ENCODE data around the gene RGL4. TPM values are rescaled to one million over a fixed set of nuclear protein-coding genes. Genes with fewer than 3 reads are reported as not detected.

The RGL4 gene
- total and polyA plus RNA-seq, 11 donors: 0.21 to 0.69 (median 0.52) TPM; not detected in 6

GRCh38 chr22:23682827-23683355, 7.9 kb upstream of the RGL4 start:
- no peak for ATAC-seq
- intact Hi-C loops (cut with DNase I): loop anchor here in 1 of 10 donors (10.0 kb wide), 2 partner anchors 58 to 488 kb away; no protein-coding TSS in a partner anchor

GRCh38 chr22:23683545-23683944, 7.3 kb upstream of the RGL4 start:
- 90 to 98% (median 97%) methylated on average over 6 to 8 of the region's 8 CpGs for WGBS, 4 donors
- peaks cover 0 to 33% (median 21%) of the 10 kb centered on the region in 12 donors for H3K4me1 ChIP-seq
- intact Hi-C loops (cut with DNase I): loop anchor here in 1 of 10 donors (10.0 kb wide), 2 partner anchors 59 to 489 kb away; no protein-coding TSS in a partner anchor
- peaks cover 0 to 29% (median 10%) of the 10 kb centered on the region in 9 donors for H3K36me3 ChIP-seq
- ATAC-seq (no peak), DNase-seq (no peak)
- no peak overlapping the region for H3K27ac ChIP-seq
- H3K9me3 ChIP-seq: no peaks in the 10 kb centered on the region
- TF ChIP-seq CTCF (IDR thresholded peaks at IDR 0.05) (no peak), POLR2A (IDR thresholded peaks at IDR 0.05) (no peak)
- H3K27me3 ChIP-seq: no peaks in the 10 kb centered on the region
- no peak overlapping the region for H3K4me3 ChIP-seq

More at GRCh38 chr22:23682827-23683355, 7.9 kb upstream of the RGL4 start:
- no peak overlapping the region for H3K27ac ChIP-seq
- DNase-seq: no peak
- H3K4me3 ChIP-seq: no peak overlapping the region
- WGBS, 4 donors: 85 to 88% (median 87%) methylated on average over 3 to 4 of the region's 4 CpGs
- peaks cover 0 to 29% (median 10%) of the 10 kb centered on the region in 9 donors for H3K36me3 ChIP-seq
- no peaks in the 10 kb centered on the region for H3K27me3 ChIP-seq
- H3K9me3 ChIP-seq: no peaks in the 10 kb centered on the region
- TF ChIP-seq POLR2A (IDR thresholded peaks at IDR 0.05) (no peak), CTCF (IDR thresholded peaks at IDR 0.05) (no peak)
- peaks cover 0 to 33% (median 21%) of the 10 kb centered on the region in 12 donors for H3K4me1 ChIP-seq

GRCh38 chr22:23684026-23684425, 6.8 kb upstream of the RGL4 start:
- no peak overlapping the region for H3K4me3 ChIP-seq
- peaks cover 0 to 33% (median 21%) of the 10 kb centered on the region in 12 donors for H3K4me1 ChIP-seq
- H3K9me3 ChIP-seq: no peaks in the 10 kb centered on the region
- WGBS, 4 donors: 59 to 77% (median 66%) methylated on average over 4 to 6 of the region's 6 CpGs
- peaks cover 0 to 28% (median 10%) of the 10 kb centered on the region in 9 donors for H3K36me3 ChIP-seq
- DNase-seq: no peak
- H3K27me3 ChIP-seq: no peaks in the 10 kb centered on the region
- intact Hi-C loops (cut with DNase I): loop anchor here in 1 of 10 donors (10.0 kb wide), 2 partner anchors 59 to 489 kb away; no protein-coding TSS in a partner anchor
- no peak for ATAC-seq
- no peak for TF ChIP-seq CTCF (IDR thresholded peaks at IDR 0.05)
- no peak for TF ChIP-seq POLR2A (IDR thresholded peaks at IDR 0.05)
- no peak overlapping the region for H3K27ac ChIP-seq

- no peaks in the 10 kb centered on the region for H3K27me3 ChIP-seq
- no peaks in the 10 kb centered on the region for H3K9me3 ChIP-seq
- no peak overlapping the region for H3K27ac ChIP-seq
- 61 to 76% (median 70%) methylated on average over 6 to 8 of the region's 8 CpGs for WGBS, 4 donors
- peaks cover 0 to 33% (median 21%) of the 10 kb centered on the region in 12 donors for H3K4me1 ChIP-seq
- H3K36me3 ChIP-seq: peaks cover 0 to 28% (median 10%) of the 10 kb centered on the region in 9 donors
- ATAC-seq (peak; percentile 8 to 47 (median 36)), DNase-seq (no peak)
- no peak overlapping the region for H3K4me3 ChIP-seq
- intact Hi-C loops (cut with DNase I): loop anchor here in 1 of 10 donors (5.0 to 10.0 kb wide), 3 partner anchors 53 to 490 kb away; no protein-coding TSS in a partner anchor
- no peak for TF ChIP-seq POLR2A (IDR thresholded peaks at IDR 0.05)
- TF ChIP-seq CTCF (IDR thresholded peaks at IDR 0.05): no peak
Observed at GRCh38 chr22:23684561-23685031, 6.2 kb upstream of the RGL4 start.
